Measurements from ENCODE around the gene MIP.
"Not testable (repeated sequence)": the region's sequence is repeated elsewhere in the genome, so short reads cannot be mapped to it uniquely, and the experiment has no call there.

MIP gene

DNA sequence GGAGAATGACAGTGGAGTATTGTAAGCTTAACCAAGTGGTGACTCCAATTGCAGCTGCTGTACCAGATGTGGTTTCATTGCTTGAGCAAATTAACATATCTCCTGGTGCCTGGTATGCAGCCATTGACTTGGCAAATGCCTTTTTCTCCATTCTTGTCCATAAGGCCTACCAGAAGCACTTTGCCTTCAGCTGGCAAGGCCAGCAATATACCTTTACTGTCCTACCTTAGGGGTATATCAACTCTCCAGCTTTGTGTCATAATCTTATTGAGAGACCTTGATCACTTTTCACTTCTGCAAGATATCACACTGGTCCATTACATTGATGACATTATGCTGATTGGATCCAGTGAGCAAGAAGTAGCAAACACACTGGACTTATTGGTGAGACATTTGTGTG is 52.8 kb downstream of the MIP start:
- not testable (repeated sequence) for DNase-seq

DNA sequence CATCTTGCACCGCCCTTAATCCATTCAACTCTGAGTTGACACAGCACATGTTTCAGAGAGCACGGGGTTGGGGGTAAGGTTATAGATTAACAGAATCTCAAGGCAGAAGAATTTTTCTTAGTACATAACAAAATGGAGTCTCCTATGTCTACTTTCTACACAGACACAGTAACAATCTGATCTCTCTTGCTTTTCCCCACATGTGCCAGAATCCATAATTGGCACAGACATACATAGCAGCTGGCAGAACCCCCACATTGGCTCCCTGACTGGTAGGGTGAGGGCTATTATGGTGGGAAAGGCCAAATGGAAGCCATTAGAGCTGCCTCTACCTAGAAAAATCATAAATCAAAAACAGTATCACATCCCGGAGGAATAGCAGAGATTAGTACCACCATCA is 53.3 kb downstream of the MIP start:
- not testable (repeated sequence) for DNase-seq

All from hematopoietic multipotent progenitor cell treated with erythropoietin and hydrocortisone succinate and interleukin-3 and kit ligand, for 4 days (in vitro differentiated cells).